Measurements from ENCODE around the gene TMBIM1.

GRCh38 chr2:218226903-218227302, 65.4 kb downstream of the TMBIM1 start:
- TF ChIP-seq CTCF (IDR thresholded peaks at IDR 0.05; ENCODE audit: insufficient read depth, low read length, poor library complexity, severe bottlenecking) (no peak), EZH2phosphoT487 (conservative IDR thresholded peaks at IDR 0.05; ENCODE audit: low read length) (no peak)
